Activated T-cell treated with anti-CD3 and anti-CD28 coated beads for 4 hours (primary cell): ENCODE data around the gene SFXN2.

Experiments used
- DNase-seq: peaks from one replicate; pipeline ENCODE4 v3.0.0-alpha.2; 2020

The SFXN2 gene

GRCh38 chr10:102779680-102780526 lies 65.5 kb downstream of the SFXN2 start:
- DNase-seq: no peak

GRCh38 chr10:102780527-102780808 lies 66.0 kb downstream of the SFXN2 start:
- DNase-seq: no peak

- DNase-seq: no peak
These were observed 66.9 kb downstream of the SFXN2 start for GRCh38 chr10:102781090-102781920.

GRCh38 chr10:102781921-102782557 lies 67.6 kb downstream of the SFXN2 start:
- DNase-seq: no peak

GRCh38 chr10:102782673-102783551 lies 68.5 kb downstream of the SFXN2 start:
- no peak for DNase-seq

- DNase-seq: no peak
These were observed 69.1 kb downstream of the SFXN2 start for GRCh38 chr10:102783568-102783967.

- no peak for DNase-seq
These were observed 71.4 kb downstream of the SFXN2 start for GRCh38 chr10:102785818-102786217.

GRCh38 chr10:102791754-102792395 lies 77.4 kb downstream of the SFXN2 start:
- no peak for DNase-seq
